Measurements from ENCODE around the gene DENND10. TPM values are rescaled to one million over a fixed set of nuclear protein-coding genes. Genes with fewer than 3 reads are reported as not detected.
"Not testable (repeated sequence)": the region's sequence is repeated elsewhere in the genome, so short reads cannot be mapped to it uniquely, and the experiment has no call there.

Gene DENND10
- total RNA-seq, 4 donors from 2014 or later, result 23.8 to 50.2 (median 42.8) TPM

DNA sequence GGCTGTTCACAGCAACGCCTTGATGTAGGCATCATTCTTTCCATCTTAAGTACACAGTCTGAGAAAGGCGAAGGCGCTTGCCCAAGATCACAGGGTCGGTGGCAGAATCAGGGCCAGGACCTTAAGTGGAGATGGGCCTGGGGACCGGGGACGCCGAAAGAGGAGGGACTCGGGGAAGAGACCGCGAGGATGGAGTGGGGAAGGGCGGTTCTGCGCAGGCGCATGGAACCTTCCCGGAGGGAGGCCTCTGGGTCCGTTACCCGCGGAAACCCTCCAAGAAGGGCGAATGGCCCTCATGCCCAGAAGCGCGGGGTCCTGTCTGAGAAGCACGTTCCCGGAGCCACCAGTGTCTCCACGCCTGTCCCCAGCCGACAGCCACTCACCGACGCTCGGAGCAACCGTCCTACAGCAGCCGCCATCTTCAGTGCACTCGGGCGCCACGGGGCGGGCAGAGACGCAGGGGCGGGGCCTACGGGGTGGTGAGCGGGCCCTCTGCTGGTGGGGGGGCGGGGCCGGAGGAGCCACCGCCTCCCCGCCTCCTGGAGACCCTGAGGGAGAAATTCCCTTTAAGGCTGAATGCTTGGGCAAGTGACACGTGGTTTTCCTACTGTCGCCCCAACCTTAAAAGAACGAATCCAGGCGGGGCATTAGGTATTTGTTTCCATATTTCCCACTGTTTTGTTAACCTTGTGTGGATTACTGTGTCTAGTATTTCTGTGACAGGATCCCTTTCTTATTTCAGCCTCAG lies 74.6 kb downstream of the DENND10 start, which contains the start of gene PRDX3:
Gene PRDX3, minus strand, starts transcription at position 441 of the 748 bp plus-strand sequence. Its CDS starts 22 bp downstream, at position 419.
- peak within 1 kb of the TSS; percentile 78 to 89 for H3K4me3 ChIP-seq
- H3K27me3 ChIP-seq, result no peaks in the 10 kb centered on the region
- intact Hi-C loops (cut with DNase I; ENCODE audit: low total_unique reads), result no loop called here
- H3K27ac ChIP-seq, result peak within 1 kb of the TSS; percentile 92 to 95
- no peaks in the 10 kb centered on the region for H3K36me3 ChIP-seq
- H3K4me1 ChIP-seq, result no peaks in the 10 kb centered on the region
- TF ChIP-seq, protein P1, sequence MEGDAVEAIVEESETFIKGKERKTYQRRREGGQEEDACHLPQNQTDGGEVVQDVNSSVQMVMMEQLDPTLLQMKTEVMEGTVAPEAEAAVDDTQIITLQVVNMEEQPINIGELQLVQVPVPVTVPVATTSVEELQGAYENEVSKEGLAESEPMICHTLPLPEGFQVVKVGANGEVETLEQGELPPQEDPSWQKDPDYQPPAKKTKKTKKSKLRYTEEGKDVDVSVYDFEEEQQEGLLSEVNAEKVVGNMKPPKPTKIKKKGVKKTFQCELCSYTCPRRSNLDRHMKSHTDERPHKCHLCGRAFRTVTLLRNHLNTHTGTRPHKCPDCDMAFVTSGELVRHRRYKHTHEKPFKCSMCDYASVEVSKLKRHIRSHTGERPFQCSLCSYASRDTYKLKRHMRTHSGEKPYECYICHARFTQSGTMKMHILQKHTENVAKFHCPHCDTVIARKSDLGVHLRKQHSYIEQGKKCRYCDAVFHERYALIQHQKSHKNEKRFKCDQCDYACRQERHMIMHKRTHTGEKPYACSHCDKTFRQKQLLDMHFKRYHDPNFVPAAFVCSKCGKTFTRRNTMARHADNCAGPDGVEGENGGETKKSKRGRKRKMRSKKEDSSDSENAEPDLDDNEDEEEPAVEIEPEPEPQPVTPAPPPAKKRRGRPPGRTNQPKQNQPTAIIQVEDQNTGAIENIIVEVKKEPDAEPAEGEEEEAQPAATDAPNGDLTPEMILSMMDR (IDR thresholded peaks at IDR 0.05), result peak in 3 of 4 experiments; percentile 12 to 37 (median 35)
- TF ChIP-seq POLR2A (IDR thresholded peaks at IDR 0.05), result peak; percentile 60 to 84
- DNase-seq, result peak; percentile 92
- no peaks in the 10 kb centered on the region for H3K9me3 ChIP-seq

DNA sequence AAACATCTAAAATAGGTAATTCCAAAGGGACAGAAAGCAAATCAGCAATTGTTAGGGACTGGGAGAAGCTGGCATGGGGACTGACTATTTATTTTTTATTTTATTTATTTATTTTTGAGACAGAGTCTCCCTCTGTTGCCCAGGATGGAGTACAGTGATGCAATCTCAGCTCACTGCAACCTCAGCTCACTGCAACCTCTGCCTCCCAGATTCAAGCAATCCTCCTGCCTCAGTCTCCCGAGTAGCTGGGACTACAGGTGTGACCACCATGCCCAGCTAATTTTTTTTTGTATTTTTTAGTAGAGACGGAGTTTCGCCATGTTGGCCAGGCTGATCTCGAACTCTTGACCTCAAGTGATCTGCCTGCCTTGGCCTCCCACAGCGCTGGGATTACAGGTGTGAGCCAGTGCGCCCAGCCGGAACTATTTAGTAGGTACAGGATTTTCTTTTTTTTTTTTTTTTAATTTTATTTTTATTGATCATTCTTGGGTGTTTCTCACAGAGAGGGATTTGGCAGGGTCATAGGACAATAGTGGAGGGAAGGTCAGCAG lies 77.0 kb downstream of the DENND10 start:
- H3K27me3 ChIP-seq; H3K27ac ChIP-seq; H3K4me1 ChIP-seq; H3K4me3 ChIP-seq; intact Hi-C loops (cut with DNase I; ENCODE audit: low total_unique reads); DNase-seq; H3K36me3 ChIP-seq; H3K9me3 ChIP-seq: not testable (repeated sequence)

DNA sequence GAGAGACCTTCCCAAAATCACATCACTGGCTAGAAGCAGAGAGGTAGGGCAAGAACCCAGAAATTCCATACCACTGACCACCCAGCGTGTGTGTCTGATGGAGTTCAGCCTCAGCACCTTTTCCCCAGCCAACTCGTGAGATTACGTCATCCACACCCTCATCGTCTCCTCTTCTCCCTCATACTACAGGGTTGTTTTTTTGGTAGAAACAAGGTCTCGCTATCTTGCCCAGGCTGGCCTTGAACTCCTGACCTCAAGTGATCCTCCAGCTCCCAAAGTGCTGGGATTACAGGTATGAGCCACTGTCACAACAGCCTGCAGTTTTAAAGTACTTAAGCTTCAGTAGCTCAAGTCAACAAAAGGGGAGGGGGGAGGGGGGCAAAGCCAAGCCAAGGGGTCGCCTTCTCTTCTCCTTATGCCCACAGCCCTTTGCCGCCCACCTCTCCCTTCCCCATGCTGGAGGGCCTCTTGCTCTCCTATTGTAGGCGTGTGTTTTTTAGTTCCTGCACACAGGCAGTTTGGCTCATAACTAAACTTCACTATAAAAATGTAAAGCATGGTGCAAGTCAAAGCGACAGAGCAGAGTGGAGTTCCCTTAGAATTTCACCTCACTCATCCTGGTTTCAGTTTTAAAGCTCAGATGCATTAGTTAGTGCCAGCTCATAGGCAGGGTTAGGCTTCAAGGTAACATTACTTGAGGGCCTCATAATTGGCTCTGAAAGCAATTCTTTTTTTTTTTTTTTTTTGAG lies 79.9 kb downstream of the DENND10 start:
- intact Hi-C loops (cut with DNase I; ENCODE audit: low total_unique reads), result no loop called here
- H3K27ac ChIP-seq, result no peak overlapping the region
- TF ChIP-seq, protein P1 (IDR thresholded peaks at IDR 0.05), result no peak
- TF ChIP-seq POLR2A (IDR thresholded peaks at IDR 0.05), result no peak

More for the DNA sequence above, 79.9 kb downstream of the DENND10 start:
- Histone ChIP-seq H3K4me1 (no peaks in the 10 kb centered on the region), H3K27me3 (no peaks in the 10 kb centered on the region), H3K36me3 (no peaks in the 10 kb centered on the region), H3K9me3 (no peaks in the 10 kb centered on the region), H3K4me3 (no peak overlapping the region)
- DNase-seq, result no peak

Small RNA genes within 50 kb of the gene (small RNA-seq; reads per million reads assigned to genes)
- gene AL355598.1 (not detected), gene RF00413 (not detected), gene SNORA19 (not detected)

Other genes with a start within 250 kb of the DENND10 start
- 1 to 10 TPM in 3 of 4 donors, under 1 TPM in 1; 0.29 to 4.5 (median 2.1) TPM for gene NANOS1, start 74.4 kb upstream of the DENND10 start, total RNA-seq
- gene EIF3A, start 23.3 kb upstream of the DENND10 start, total RNA-seq, result 100 to 1,000 TPM in 2 of 4 donors, 10 to 100 TPM in 2; 54.3 to 144 (median 89.2) TPM
- gene SFXN4, start 61.6 kb downstream of the DENND10 start, total RNA-seq, result 10 to 100 TPM in 3 of 4 donors, 1 to 10 TPM in 1; 1.2 to 22.1 (median 14.8) TPM
- gene PRDX3, start 74.7 kb downstream of the DENND10 start, total RNA-seq, result 100 to 1,000 TPM in 3 of 4 donors, 10 to 100 TPM in 1; 90.6 to 231 (median 141) TPM
- gene GRK5, start 103.5 kb downstream of the DENND10 start, total RNA-seq, result 10 to 100 TPM; 11.6 to 34.6 (median 14.1) TPM